Aorta (tissue), 5 donors: ENCODE data around the gene VAX1. TPM values are rescaled to one million over a fixed set of nuclear protein-coding genes. Genes with fewer than 3 reads are reported as not detected.

Experiments
- ATAC-seq: fragments of 200-7000 bp; cut with Tn5 transposase; one replicate; pipeline ENCODE4 v1.9.1; 2022; ENCODE audit warnings: moderate library complexity; ENCODE audit not compliant: low FRiP score
- DNase-seq, 2 donors: peaks; one replicate each; pipeline ENCODE4 v3.0.0-alpha.2; 2020
- H3K27ac ChIP-seq, 2 donors: one replicate each; pipeline ENCODE4 v1.5.1; 2013; ENCODE audit warnings: low read length in 2 of 2, mild to moderate bottlenecking in 2 of 2, moderate library complexity in 2 of 2, control low read depth in 1 of 2, inconsistent platforms in 1 of 2, low read depth in 1 of 2
- H3K27me3 ChIP-seq, 2 donors: one replicate each; pipeline ENCODE4 v1.6.1; 2013; ENCODE audit warnings: control low read depth in 1 of 2, low read length in 1 of 2, mild to moderate bottlenecking in 1 of 2, moderate library complexity in 1 of 2; ENCODE audit not compliant: insufficient read depth in 2 of 2, control insufficient read depth in 1 of 2
- H3K36me3 ChIP-seq, 2 donors: one replicate each; pipeline ENCODE4 v1.6.1; 2013; ENCODE audit warnings: control low read depth in 1 of 2, low read length in 1 of 2, mild to moderate bottlenecking in 1 of 2; ENCODE audit not compliant: insufficient read depth in 2 of 2, control insufficient read depth in 1 of 2
- H3K4me1 ChIP-seq, 2 donors: one replicate each; pipeline ENCODE4 v1.6.1; 2013; ENCODE audit warnings: low read length in 2 of 2, control low read depth in 1 of 2, mild to moderate bottlenecking in 1 of 2, moderate library complexity in 1 of 2; ENCODE audit not compliant: insufficient read depth in 2 of 2, control insufficient read depth in 1 of 2
- H3K4me3 ChIP-seq, 2 donors: one replicate each; pipeline ENCODE4 v1.5.1; 2013; ENCODE audit warnings: low read length in 2 of 2, control low read depth in 1 of 2, mild to moderate bottlenecking in 1 of 2
- H3K9me3 ChIP-seq: one replicate; pipeline ENCODE4 v1.6.1; 2013; ENCODE audit warnings: mild to moderate bottlenecking, low read length; ENCODE audit not compliant: control insufficient read depth
- WGBS, 2 donors: extraction: QIAGEN DNeasy Blood & Tissue Kit; methylation state at CpG; one replicate each; pipeline ENCODE4 v1.1.7; 2013; 5-methylcytosine and 5-hydroxymethylcytosine counted together
- intact Hi-C, 2 donors: fragments of 100-400 bp; cut with DNase I; formaldehyde crosslinking; loops; one replicate each; pipeline versions ENCODE4 v1.14.2 to v1.15.0; 2022
- polyA plus RNA-seq, 2 donors: library from polyadenylated mRNA; stranded (reverse); fragments of 200-250 nt; gene quantifications; one replicate each; pipeline ENCODE4 v1.2.3, GENCODE V29; 2013
- total RNA-seq, 2 donors: library from RNA; stranded (reverse); fragmentation: NEBNext Ultra II Directional; extraction: Animal tissue kit (Norgen Biotek cat#: 25700); gene quantifications; one replicate each; pipeline ENCODE4 v1.2.1, GENCODE V29; 2021
- donor health status: healthy with polysubstance abuse.
- donor health status: Bipolar disorder and iron deficiency.
- donor health status: DM: no; HTN: no; CAD: no.
- donor health status: DM: no; HTN: no; CAD: no.
- donor health status: DM: yes; HTN: yes; CAD: no.

Gene VAX1
- total and polyA plus RNA-seq, 4 donors = not detected

GRCh38 chr10:117166418-117167345 lies 28.6 kb upstream of the VAX1 start:
- no peaks in the 10 kb centered on the region for H3K4me1 ChIP-seq
- 8 to 10% methylated on average over 38 to 41 of the region's 41 CpGs for WGBS, 2 donors
- intact Hi-C loops = no loop called here

GRCh38 chr10:117165538-117166417 lies 27.7 kb upstream of the VAX1 start:
- intact Hi-C loops = no loop called here
- H3K9me3 ChIP-seq = no peaks in the 10 kb centered on the region
- no peak overlapping the region for H3K4me3 ChIP-seq
- WGBS, 2 donors = 2 to 3% methylated on average over 51 of the region's 51 CpGs
- ATAC-seq = peak; percentile 48
- no peak overlapping the region for H3K27ac ChIP-seq
- no peaks in the 10 kb centered on the region for H3K4me1 ChIP-seq
- peaks cover 0 to 2% of the 10 kb centered on the region in 2 donors for H3K27me3 ChIP-seq
- DNase-seq = peak; percentile 62 to 83
- H3K36me3 ChIP-seq = no peaks in the 10 kb centered on the region

More at GRCh38 chr10:117166418-117167345, 28.6 kb upstream of the VAX1 start:
- H3K9me3 ChIP-seq = no peaks in the 10 kb centered on the region
- no peak for ATAC-seq
- H3K4me3 ChIP-seq = no peak overlapping the region
- H3K36me3 ChIP-seq = no peaks in the 10 kb centered on the region
- no peaks in the 10 kb centered on the region for H3K27me3 ChIP-seq
- no peak for DNase-seq
- H3K27ac ChIP-seq = no peak overlapping the region

GRCh38 chr10:117164592-117165537 lies 26.8 kb upstream of the VAX1 start:
- H3K36me3 ChIP-seq = no peaks in the 10 kb centered on the region
- DNase-seq (no peak), ATAC-seq (no peak)
- H3K4me1 ChIP-seq = no peaks in the 10 kb centered on the region
- intact Hi-C loops = loop anchor here in 1 of 2 donors (5.0 kb wide), 1 partner anchor 478 kb away; no protein-coding TSS in a partner anchor
- H3K9me3 ChIP-seq = no peaks in the 10 kb centered on the region
- peaks cover 0 to 3% of the 10 kb centered on the region in 2 donors for H3K27me3 ChIP-seq
- WGBS, 2 donors = 6 to 7% methylated on average over 32 of the region's 32 CpGs
- H3K27ac ChIP-seq = no peak overlapping the region
- H3K4me3 ChIP-seq = no peak overlapping the region

GRCh38 chr10:117163954-117164548 lies 26.0 kb upstream of the VAX1 start:
- ATAC-seq (no peak), DNase-seq (no peak)
- 33 to 36% methylated on average over 16 of the region's 16 CpGs for WGBS, 2 donors
- H3K36me3 ChIP-seq = no peaks in the 10 kb centered on the region
- H3K9me3 ChIP-seq = no peaks in the 10 kb centered on the region
- peaks cover 0 to 3% of the 10 kb centered on the region in 2 donors for H3K27me3 ChIP-seq
- intact Hi-C loops = loop anchor here in 1 of 2 donors (5.0 kb wide), 1 partner anchor 477 kb away; no protein-coding TSS in a partner anchor
- no peak overlapping the region for H3K4me3 ChIP-seq
- H3K4me1 ChIP-seq = no peaks in the 10 kb centered on the region
- no peak overlapping the region for H3K27ac ChIP-seq

- WGBS, 2 donors = 4 to 5% methylated on average over 50 to 82 of the region's 82 CpGs
- DNase-seq (no peak), ATAC-seq (no peak)
- intact Hi-C loops = loop anchor here in 1 of 2 donors (5.0 kb wide), 1 partner anchor 476 kb away; no protein-coding TSS in a partner anchor
- H3K27ac ChIP-seq = no peak overlapping the region
- no peaks in the 10 kb centered on the region for H3K9me3 ChIP-seq
- no peak overlapping the region for H3K4me3 ChIP-seq
- H3K27me3 ChIP-seq = peaks cover 0 to 3% of the 10 kb centered on the region in 2 donors
- H3K4me1 ChIP-seq = no peaks in the 10 kb centered on the region
- H3K36me3 ChIP-seq = no peaks in the 10 kb centered on the region
These were observed 25.2 kb upstream of the VAX1 start for GRCh38 chr10:117163061-117163953.

- intact Hi-C loops = loop anchor here in 1 of 2 donors (5.0 kb wide), 1 partner anchor 475 kb away; no protein-coding TSS in a partner anchor
- H3K27ac ChIP-seq = no peak overlapping the region
- no peaks in the 10 kb centered on the region for H3K9me3 ChIP-seq
- no peak for DNase-seq
- no peak for ATAC-seq
- H3K4me1 ChIP-seq = no peaks in the 10 kb centered on the region
- 6 to 7% methylated on average over 33 to 39 of the region's 39 CpGs for WGBS, 2 donors
- no peak overlapping the region for H3K4me3 ChIP-seq
- no peaks in the 10 kb centered on the region for H3K36me3 ChIP-seq
- H3K27me3 ChIP-seq = peaks cover 0 to 5% of the 10 kb centered on the region in 2 donors
These were observed 24.3 kb upstream of the VAX1 start for GRCh38 chr10:117162093-117163060.
